HFF-Myc (cell line): ENCODE data around the gene KCTD11.

ENCODE experiments used
- DNase-seq: peaks from one replicate; pipeline ENCODE4 v3.0.0-alpha.2; 2011; ENCODE audit warnings: low read depth; ENCODE audit errors: extremely low read depth
- H3K4me3 ChIP-seq: replicated peaks from 2 replicates; pipeline ENCODE4 v1.5.1; 2011; ENCODE audit warnings: low read depth, mild to moderate bottlenecking, control low read depth, low read length
- TF ChIP-seq, protein P1 (sequence below): IDR thresholded peaks from 2 replicates; pipeline ENCODE4 v1.5.1; 2012; ENCODE audit warnings: mild to moderate bottlenecking, low read depth, low read length, control low read depth; ENCODE audit errors: missing control alignments

The KCTD11 gene

DNA sequence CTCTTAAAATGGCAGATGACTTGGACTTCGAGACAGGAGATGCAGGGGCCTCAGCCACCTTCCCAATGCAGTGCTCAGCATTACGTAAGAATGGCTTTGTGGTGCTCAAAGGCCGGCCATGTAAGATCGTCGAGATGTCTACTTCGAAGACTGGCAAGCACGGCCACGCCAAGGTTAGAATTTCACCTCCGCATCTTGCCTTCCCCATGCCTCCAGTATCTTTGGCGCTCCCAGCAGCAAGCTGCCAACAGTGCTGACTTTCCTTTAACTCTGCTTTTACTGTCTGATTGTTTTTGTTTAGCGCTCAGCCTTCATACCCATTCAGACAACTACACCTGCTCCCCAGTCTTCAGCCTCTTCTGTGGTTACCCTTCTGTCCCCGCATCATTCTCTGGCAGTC, 42.3 kb upstream of the KCTD11 start:
- TF ChIP-seq, protein P1, sequence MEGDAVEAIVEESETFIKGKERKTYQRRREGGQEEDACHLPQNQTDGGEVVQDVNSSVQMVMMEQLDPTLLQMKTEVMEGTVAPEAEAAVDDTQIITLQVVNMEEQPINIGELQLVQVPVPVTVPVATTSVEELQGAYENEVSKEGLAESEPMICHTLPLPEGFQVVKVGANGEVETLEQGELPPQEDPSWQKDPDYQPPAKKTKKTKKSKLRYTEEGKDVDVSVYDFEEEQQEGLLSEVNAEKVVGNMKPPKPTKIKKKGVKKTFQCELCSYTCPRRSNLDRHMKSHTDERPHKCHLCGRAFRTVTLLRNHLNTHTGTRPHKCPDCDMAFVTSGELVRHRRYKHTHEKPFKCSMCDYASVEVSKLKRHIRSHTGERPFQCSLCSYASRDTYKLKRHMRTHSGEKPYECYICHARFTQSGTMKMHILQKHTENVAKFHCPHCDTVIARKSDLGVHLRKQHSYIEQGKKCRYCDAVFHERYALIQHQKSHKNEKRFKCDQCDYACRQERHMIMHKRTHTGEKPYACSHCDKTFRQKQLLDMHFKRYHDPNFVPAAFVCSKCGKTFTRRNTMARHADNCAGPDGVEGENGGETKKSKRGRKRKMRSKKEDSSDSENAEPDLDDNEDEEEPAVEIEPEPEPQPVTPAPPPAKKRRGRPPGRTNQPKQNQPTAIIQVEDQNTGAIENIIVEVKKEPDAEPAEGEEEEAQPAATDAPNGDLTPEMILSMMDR, result no peak
- no peak for DNase-seq
- H3K4me3 ChIP-seq, result peak overlapping the region; percentile 98

DNA sequence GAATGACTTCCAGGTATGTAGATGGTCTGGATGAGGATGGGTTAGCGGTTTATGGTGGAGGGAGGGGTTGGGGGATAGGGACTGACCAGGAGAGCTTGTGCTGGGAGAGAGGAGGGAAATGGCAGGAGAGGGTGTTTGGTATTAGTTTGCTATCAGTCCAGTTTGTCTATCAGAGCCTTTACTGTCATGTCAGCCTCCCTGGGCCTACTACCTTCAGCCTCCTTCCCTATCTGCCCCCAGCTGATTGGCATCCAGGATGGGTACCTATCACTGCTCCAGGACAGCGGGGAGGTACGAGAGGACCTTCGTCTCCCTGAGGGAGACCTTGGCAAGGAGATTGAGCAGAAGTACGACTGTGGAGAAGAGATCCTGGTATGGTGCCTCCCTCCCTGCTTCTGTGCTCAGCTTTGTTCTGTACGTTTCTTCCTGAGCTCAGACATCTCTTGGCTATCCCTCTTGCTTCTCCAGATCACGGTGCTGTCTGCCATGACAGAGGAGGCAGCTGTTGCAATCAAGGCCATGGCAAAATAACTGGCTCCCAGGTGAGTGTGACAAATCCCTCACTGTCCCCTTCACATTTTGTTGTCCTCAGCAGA, 40.8 kb upstream of the KCTD11 start:
- DNase-seq, result no peak
- TF ChIP-seq, protein P1, result no peak
- peak overlapping the region; percentile 98; the same call in 1 of the 2 replicates for H3K4me3 ChIP-seq

DNA sequence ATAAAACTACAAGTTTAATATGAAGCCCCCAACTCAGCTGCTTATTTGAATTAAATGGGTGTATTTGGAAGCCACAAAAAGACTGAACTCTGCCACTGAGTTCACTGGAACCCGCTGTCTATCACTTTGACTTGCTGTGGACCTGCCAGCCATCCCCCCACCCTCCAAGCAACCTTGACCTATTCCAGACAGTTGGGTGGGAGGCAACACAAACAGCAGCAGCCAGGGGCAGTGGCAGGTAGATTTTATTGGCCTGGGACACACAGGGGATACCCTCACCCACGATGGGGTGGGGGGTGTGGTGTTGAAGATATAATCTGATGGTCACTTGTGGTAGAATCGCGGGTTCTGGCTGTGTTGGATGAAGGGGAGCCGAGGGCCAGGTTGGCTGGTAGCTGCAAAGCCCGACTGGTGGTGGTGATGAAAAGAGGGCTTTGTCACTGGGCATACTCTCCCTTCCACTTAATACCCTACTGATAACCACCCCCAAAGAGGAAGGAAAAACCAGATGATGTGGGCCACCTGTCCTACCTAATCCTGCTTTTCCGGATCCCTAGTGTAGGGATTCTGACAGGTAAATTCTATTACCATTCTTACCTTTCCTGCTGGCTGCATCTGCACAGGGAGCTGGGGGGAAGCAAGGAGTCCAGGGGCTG, 39.4 kb upstream of the KCTD11 start:
- TF ChIP-seq, protein P1, result no peak
- DNase-seq, result no peak
- no peak overlapping the region for H3K4me3 ChIP-seq

DNA sequence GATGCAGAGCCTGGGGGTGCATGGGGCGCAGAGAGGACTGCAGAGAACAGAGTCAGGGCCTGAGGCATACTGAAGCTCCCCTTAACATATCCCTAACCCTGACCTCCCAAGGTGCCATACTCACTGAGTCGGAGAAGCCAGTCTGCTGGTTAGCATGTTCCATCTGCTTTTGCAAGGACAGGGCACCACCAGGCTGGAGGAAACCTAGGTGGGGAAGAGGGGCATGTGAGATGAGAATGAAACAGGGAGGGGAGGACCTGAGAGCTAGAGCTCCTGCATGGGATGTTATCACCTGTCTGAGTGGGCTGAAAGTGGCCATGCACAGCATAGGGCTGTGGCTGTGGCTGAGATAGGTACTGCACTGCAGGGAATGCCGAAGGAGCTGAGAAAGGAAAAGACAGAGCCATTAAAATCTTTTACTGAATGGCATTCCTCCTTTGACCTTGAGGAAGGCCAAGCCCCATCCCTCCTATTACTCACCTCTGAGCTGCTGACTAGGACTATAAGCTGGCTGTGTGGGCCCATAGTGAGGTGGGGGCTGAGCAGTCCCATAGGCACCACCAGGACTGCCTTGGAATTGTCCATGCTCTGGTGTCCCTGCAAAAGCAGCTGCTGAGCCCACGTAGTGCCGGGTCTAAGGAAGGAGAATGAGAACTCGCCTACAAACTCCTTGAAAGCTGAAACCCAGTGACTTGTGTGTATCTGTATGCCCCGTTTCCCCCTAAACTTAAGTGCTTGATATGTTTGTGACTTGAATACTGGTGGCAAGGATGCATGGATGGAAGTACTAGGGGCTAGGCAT, 38.7 kb upstream of the KCTD11 start:
- H3K4me3 ChIP-seq, result peak overlapping the region; percentile 66
- no peak for DNase-seq
- TF ChIP-seq, protein P1, result no peak

DNA sequence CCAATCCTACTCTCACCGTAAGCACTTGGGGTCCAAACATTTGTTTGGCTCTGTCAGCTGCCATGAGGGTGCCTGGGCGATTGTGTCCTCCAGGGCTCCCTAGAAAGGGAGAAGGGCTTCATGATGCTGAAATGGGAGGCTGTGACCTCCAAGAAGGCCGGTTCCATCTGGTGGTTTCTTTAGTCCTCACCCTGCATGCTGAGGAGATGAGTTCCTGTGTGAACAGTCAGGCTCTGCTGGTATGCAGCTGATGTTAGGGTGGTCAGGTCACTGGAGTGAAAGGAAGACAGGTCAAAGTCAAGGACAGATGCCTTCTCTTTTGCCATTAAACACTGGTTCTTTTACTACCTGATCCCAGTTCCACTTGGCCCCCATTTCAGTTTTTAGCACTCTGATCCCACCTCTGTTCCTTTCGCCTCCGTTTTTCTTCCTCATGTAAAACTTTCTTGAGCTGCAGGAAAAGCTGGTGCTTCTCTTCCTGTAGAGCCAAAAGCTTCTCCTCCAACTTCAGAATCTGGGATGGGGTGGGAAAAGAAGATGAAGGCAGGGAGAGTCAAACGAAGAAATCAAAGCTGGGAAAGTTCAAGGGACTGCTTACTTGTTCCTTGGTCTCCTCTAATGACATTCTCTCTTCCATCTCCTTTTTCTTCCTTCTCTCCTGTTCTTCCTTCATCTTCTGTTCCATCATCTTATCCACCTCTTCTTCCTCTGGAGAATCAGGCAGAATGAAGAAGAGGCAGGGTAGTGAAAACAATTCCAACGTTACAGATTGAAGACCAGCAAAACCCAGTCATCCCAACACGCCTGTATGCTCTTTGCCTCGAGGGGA, 37.9 kb upstream of the KCTD11 start:
- TF ChIP-seq, protein P1, result no peak
- H3K4me3 ChIP-seq, result peak overlapping the region; percentile 66
- DNase-seq, result no peak

DNA sequence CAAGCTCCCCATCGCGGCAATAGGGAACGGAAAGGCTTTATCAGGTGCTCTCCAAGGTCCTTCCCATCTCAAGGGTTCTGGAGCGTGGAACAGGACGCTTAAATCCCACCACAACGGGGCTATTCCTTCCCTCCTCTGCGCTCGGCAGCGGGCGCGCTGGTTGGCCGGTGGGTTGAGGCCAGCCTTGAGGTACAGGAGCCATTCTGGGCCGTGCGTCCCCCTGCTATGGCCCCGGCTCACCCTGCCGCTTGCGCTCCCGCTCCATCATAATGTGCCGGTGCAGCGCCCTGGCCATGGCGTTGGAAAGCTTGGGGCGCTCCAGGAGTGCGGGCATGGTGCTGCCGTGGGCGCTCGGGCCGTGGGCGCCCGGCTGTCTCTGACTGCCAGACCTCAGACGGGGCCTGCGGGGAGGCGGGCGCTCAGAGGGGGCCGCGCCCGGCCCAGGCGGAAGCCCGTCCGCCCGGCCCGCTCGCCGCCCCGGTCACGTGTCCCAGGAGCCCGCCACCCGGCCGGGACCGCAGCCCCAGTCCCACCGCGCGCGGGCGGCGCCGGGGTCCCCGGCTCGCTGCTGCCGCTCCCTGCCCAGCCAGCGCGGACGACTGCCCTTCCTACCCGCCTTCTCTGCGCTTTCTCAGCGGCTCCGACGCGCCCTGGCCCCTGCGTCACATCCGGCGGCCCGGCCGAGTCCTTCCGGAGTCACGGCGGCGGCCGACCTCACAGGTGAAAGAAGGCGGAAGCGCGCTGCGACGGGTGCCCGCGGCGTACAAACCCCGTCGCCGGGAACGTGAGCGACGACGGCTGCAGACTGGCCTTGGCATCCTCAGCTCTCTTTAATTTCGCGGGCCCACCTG, 37.0 kb upstream of the KCTD11 start, which contains the start of gene GPS2:
Gene GPS2 (minus strand): TSS at position 642 of the 851 bp plus-strand sequence. CDS start 308 bp downstream, at position 334.
- DNase-seq, result no peak
- TF ChIP-seq, protein P1, result no peak
- peak within 1 kb of the TSS; percentile 66 for H3K4me3 ChIP-seq
